Right atrium auricular region (tissue), 2 donors: ENCODE results near the gene CREBZF. TPM values are rescaled to one million over a fixed set of nuclear protein-coding genes. Genes with fewer than 3 reads are reported as not detected.
"Not testable (repeated sequence)": the region's sequence is repeated elsewhere in the genome, so short reads cannot be mapped to it uniquely, and the experiment has no call there.

Experiments used
- DNase-seq: peaks from one replicate; pipeline ENCODE4 v3.0.0-alpha.2; 2019; ENCODE audit warnings: low spot score
- H3K27ac ChIP-seq, 2 donors: fragments of 200-600 bp; sonication (generic); 1 replicate in 1 of 2; 2 replicates in 1 of 2; pipeline ENCODE4 v1.5.1; 2016 to 2019
- H3K27me3 ChIP-seq, 2 donors: fragments of 200-600 bp; sonication (generic); one replicate each; pipeline versions ENCODE4 v1.5.1 to v1.6.0; 2017 to 2019
- H3K36me3 ChIP-seq: fragments of 200-600 bp; sonication (generic); one replicate; pipeline ENCODE4 v1.5.1; 2016
- H3K4me1 ChIP-seq, 2 donors: fragments of 200-600 bp; sonication (generic); one replicate each; pipeline versions ENCODE4 v1.5.1 to v1.6.0; 2017 to 2019
- H3K4me3 ChIP-seq, 2 donors: fragments of 200-600 bp; sonication (generic); 1 replicate in 1 of 2; 2 replicates in 1 of 2; pipeline ENCODE4 v1.5.1; 2017 to 2019; ENCODE audit warnings: mild to moderate bottlenecking in 1 of 2, moderate library complexity in 1 of 2
- H3K9me3 ChIP-seq, 2 donors: fragments of 200-600 bp; sonication (generic); one replicate each; pipeline ENCODE4 v1.5.1; 2019
- total RNA-seq, 2 donors: library from RNA; depleted of rRNA; stranded (reverse); fragments of >200 nt; gene quantifications; one replicate each; pipeline ENCODE4 v1.1.0, GENCODE V29; 2016
- TF ChIP-seq, protein P1 (sequence below), 2 donors: fragments of 200-600 bp; sonication (generic); IDR thresholded peaks; one replicate each; pipeline ENCODE4 v1.5.1; 2019; ENCODE audit warnings: antibody characterized with exemption in 2 of 2

CREBZF gene
- total RNA-seq, 2 donors from 2014 or later: 11.6 to 13.6 TPM

DNA sequence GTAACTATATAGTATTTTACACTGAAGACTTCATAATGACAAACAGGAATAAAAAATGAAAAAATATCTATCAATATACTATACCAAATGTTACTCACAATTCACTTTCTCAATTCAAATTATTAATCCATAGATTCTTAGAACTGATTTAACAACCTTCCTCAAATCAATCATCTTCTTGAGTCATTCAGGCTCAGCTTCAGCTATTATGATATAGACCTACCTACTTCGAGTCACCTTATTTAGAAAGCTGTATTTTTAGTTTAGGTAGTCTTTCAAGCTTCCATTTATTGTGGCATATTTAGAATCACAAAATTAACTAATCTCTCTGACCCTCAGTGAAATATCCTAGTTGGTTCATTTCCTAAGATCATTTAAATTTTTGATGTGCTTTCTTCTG, 8.2 kb downstream of the CREBZF start:
- H3K36me3 ChIP-seq: peaks cover 49% of the 10 kb centered on the region
- TF ChIP-seq, protein P1, sequence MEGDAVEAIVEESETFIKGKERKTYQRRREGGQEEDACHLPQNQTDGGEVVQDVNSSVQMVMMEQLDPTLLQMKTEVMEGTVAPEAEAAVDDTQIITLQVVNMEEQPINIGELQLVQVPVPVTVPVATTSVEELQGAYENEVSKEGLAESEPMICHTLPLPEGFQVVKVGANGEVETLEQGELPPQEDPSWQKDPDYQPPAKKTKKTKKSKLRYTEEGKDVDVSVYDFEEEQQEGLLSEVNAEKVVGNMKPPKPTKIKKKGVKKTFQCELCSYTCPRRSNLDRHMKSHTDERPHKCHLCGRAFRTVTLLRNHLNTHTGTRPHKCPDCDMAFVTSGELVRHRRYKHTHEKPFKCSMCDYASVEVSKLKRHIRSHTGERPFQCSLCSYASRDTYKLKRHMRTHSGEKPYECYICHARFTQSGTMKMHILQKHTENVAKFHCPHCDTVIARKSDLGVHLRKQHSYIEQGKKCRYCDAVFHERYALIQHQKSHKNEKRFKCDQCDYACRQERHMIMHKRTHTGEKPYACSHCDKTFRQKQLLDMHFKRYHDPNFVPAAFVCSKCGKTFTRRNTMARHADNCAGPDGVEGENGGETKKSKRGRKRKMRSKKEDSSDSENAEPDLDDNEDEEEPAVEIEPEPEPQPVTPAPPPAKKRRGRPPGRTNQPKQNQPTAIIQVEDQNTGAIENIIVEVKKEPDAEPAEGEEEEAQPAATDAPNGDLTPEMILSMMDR (IDR thresholded peaks at IDR 0.05): no peak
- no peak for DNase-seq

DNA sequence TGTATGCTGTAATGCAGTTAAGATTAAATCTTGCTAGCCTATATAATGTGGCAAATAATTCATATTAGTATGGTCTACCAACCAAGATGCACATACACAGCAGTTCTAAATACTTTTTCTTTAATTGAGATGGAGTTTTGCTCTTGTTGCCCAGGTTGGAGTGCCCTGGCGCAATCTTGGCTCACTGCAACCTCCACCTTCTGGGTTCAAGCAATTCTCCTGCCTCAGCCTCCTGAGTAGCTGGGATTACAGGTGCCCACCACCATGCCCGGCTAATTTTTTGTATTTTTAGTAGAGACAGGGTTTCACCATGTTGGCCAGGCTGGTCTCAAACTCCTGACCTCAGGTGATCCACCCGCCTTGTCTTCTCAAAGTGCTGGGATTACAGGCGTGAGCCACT, 10.6 kb downstream of the CREBZF start:
- not testable (repeated sequence) for H3K4me3 ChIP-seq, H3K27ac ChIP-seq, H3K9me3 ChIP-seq, H3K27me3 ChIP-seq, DNase-seq
- Histone ChIP-seq H3K4me1 (peaks cover 0 to 19% of the 10 kb centered on the region in 2 donors), H3K36me3 (peaks cover 40% of the 10 kb centered on the region)

More for the DNA sequence above, 8.2 kb downstream of the CREBZF start:
- Histone ChIP-seq H3K4me3 (no peak overlapping the region), H3K27ac (no peak overlapping the region), H3K9me3 (no peaks in the 10 kb centered on the region), H3K27me3 (no peaks in the 10 kb centered on the region), H3K4me1 (peaks cover 0 to 44% of the 10 kb centered on the region in 2 donors)

- peaks cover 27% of the 10 kb centered on the region for H3K36me3 ChIP-seq
- no peak overlapping the region for H3K4me3 ChIP-seq
- H3K27ac ChIP-seq: no peak overlapping the region
- no peaks in the 10 kb centered on the region for H3K27me3 ChIP-seq
- no peak for DNase-seq
- TF ChIP-seq, protein P1 (IDR thresholded peaks at IDR 0.05): no peak
- no peaks in the 10 kb centered on the region for H3K9me3 ChIP-seq
- H3K4me1 ChIP-seq: peaks cover 0 to 17% of the 10 kb centered on the region in 2 donors
Measured at GRCh38 chr11:85652786-85653447, 12.0 kb downstream of the CREBZF start.

DNA sequence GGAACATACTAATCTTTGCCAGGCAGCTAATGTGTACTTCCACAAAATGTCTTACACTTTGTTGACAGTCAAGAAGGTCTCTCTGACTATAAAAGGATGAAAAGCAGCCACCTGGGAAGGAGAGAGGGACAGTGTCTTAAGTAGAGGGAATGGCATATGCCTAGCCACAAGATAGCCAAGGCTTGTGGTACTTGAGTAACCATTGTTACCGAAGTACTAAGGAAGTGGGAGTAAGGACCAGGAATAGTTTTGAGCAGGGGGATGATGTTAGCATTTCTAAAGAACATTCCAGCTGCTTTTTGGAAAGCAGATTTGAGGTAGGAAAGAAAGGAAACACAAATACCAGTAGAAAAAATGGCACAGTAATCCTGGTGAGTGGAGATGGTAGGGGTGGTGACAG, 13.8 kb downstream of the CREBZF start:
- Histone ChIP-seq H3K27me3 (no peaks in the 10 kb centered on the region), H3K9me3 (no peaks in the 10 kb centered on the region), H3K4me3 (no peak overlapping the region), H3K4me1 (peaks cover 0 to 17% of the 10 kb centered on the region in 2 donors), H3K27ac (no peak overlapping the region), H3K36me3 (peaks cover 16% of the 10 kb centered on the region)
- TF ChIP-seq, protein P1 (IDR thresholded peaks at IDR 0.05): no peak
- no peak for DNase-seq

- H3K27me3 ChIP-seq: no peaks in the 10 kb centered on the region
- no peaks in the 10 kb centered on the region for H3K36me3 ChIP-seq
- peak within 1 kb of the TSS; percentile 63 to 66 for H3K4me3 ChIP-seq
- no peaks in the 10 kb centered on the region for H3K9me3 ChIP-seq
- TF ChIP-seq, protein P1 (IDR thresholded peaks at IDR 0.05): no peak
- peak; percentile 88 for DNase-seq
- H3K27ac ChIP-seq: peak within 1 kb of the TSS; percentile 73 to 83
- H3K4me1 ChIP-seq: peaks cover 0 to 22% of the 10 kb centered on the region in 2 donors
Measured at GRCh38 chr11:85647604-85648299, 17.2 kb downstream of the CREBZF start, which contains the start of gene TMEM126A. Gene TMEM126A (plus strand): TSS chr11:85647967. CDS start chr11:85650256, 2,289 bp downstream.

GRCh38 chr11:85647078-85647477, 17.9 kb downstream of the CREBZF start:
- H3K27me3 ChIP-seq: no peaks in the 10 kb centered on the region
- peak overlapping the region; percentile 73 to 83 for H3K27ac ChIP-seq
- TF ChIP-seq, protein P1 (IDR thresholded peaks at IDR 0.05): no peak
- H3K9me3 ChIP-seq: no peaks in the 10 kb centered on the region
- H3K4me3 ChIP-seq: peak overlapping the region; percentile 63 to 66
- DNase-seq: no peak
- no peaks in the 10 kb centered on the region for H3K36me3 ChIP-seq
- H3K4me1 ChIP-seq: peaks cover 0 to 22% of the 10 kb centered on the region in 2 donors
